AG04449 (cell line): ENCODE results near the gene STARD7.

Experiments used
- CTCF ChIA-PET: fragments of 350-600 bp; formaldehyde crosslinking; extraction: SDS; loops from one replicate; lab custom pipeline; 2021; ENCODE audit warnings: antibody characterized with exemption; lab: Yijun Ruan, JAX
- POLR2A ChIA-PET: fragments of 400-600, 350-600 bp; formaldehyde crosslinking; extraction: SDS; loops from one replicate; lab custom pipeline; 2020; ENCODE audit warnings: antibody characterized with exemption, inconsistent platforms; lab: Yijun Ruan, JAX
- DNase-seq: peaks from one replicate; pipeline ENCODE4 v3.0.0-alpha.2; 2010; ENCODE audit warnings: low read depth, low spot score
- H3K4me3 ChIP-seq: 2 replicates; pipeline ENCODE4 v1.5.1; 2011; ENCODE audit warnings: low read depth, mild to moderate bottlenecking, control low read depth, low read length
- TF ChIP-seq, protein P1 (sequence below): IDR thresholded peaks from one replicate; pipeline ENCODE4 v1.5.1; 2011; ENCODE audit warnings: mild to moderate bottlenecking, moderate library complexity, low read length, control low read depth, inconsistent platforms; ENCODE audit not compliant: insufficient read depth; ENCODE audit errors: missing control alignments

Gene STARD7

DNA sequence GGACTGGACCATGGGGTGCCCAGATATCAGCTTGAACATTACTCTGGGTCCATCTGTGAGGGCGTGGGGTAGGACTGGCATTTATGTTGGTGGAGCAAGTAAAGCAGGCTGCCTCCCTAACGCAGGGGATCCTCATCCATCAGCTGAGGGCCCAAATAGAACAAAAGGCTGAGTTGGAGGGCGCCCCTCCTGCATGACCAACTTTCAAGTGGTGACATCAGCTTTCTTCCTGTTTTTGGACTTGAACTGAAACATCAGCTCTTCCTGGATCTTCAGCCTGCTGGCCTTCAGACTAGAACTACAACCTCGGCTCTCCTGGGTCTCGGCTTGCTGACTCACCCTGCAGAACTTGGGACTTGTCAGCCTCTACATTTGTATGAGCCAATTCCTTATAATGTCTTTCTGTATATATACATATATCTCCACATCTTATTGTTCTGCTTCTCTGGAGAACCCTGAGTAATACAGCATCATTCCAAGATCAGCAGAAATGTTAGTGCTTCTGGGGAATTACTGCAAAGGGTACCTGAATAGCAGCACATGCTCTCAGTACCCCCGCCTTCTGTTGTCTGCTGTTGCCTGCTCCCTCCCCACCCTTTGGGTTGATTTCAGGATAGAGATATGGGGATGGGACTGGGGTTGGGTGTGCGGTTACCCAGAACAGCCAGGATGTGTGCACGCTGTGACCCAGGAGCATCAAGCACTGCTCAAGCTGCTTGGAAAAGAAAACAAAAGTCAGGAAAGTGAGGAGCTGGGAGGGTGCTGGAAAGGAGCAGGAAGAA lies 37.2 kb upstream of the STARD7 start:
- ChIA-PET POLR2A (no interaction called here), CTCF (interaction anchor here (0.8 to 1.6 kb wide), 5 partner anchors 15 to 107 kb away, joined by 3 to 4 read pairs (median 3); no protein-coding TSS in a partner anchor)
- TF ChIP-seq, protein P1, sequence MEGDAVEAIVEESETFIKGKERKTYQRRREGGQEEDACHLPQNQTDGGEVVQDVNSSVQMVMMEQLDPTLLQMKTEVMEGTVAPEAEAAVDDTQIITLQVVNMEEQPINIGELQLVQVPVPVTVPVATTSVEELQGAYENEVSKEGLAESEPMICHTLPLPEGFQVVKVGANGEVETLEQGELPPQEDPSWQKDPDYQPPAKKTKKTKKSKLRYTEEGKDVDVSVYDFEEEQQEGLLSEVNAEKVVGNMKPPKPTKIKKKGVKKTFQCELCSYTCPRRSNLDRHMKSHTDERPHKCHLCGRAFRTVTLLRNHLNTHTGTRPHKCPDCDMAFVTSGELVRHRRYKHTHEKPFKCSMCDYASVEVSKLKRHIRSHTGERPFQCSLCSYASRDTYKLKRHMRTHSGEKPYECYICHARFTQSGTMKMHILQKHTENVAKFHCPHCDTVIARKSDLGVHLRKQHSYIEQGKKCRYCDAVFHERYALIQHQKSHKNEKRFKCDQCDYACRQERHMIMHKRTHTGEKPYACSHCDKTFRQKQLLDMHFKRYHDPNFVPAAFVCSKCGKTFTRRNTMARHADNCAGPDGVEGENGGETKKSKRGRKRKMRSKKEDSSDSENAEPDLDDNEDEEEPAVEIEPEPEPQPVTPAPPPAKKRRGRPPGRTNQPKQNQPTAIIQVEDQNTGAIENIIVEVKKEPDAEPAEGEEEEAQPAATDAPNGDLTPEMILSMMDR: no peak
- H3K4me3 ChIP-seq: no peak overlapping the region
- no peak for DNase-seq

DNA sequence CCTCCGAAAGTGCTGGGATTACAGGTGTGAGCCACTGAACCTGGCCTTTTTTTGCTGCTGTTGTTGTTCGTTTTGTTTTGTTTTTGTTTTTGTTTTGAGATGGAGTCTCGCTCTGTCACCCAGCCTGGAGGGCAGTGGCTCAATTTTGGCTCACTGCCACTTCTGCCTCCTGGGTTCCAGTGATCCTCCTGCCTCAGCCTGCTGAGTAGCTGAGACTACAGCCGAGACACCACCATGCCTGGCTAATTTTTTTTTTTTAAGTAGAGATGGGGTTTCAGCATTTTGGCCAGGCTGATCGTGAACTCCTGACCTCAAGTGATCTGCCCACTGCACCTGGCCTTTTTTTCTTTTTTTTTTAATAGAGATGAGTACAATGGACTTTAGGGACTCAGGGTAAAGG lies 35.2 kb upstream of the STARD7 start:
- CTCF ChIA-PET: interaction anchor here (2.1 to 2.9 kb wide), 2 partner anchors 69 to 105 kb away, joined by 5 to 10 read pairs; partner anchors contain the start of gene ASTL
- TF ChIP-seq, protein P1: no peak
- H3K4me3 ChIP-seq: no peak overlapping the region
- DNase-seq: no peak
- POLR2A ChIA-PET: no interaction called here

DNA sequence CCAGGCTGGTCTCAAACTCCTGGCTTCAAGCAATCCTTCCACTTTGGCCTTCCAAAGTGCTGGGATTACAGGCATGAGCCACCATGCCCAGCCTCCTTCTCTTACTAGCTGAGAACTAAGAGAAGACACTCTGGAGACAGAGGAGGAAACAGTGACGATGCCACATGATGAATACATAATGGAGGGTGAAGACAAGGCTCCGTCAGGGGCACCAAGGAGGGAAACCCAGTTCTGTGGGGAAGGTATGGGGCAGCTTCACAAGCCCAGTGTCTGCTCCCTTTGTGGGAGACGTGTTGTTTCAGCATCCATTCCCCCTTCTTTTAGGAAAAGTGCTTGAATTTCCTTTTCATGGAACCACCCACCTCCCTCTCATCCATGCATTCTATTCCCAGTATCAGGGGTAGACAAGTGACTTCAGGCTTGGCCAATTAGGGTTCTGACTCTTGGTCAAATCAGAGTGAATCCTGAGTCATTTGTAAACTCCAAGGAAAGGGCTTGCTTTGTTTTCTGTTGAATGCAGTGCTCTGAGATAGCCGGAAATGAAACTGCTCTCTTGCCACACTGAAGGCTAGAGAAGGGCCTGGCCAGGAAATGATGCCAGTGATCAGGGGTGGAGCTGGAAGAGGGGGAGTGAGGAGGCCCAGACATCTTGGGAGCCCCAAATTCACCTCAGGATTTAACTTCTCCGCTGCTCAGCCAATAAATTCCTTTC lies 33.4 kb upstream of the STARD7 start:
- ChIA-PET CTCF (interaction anchor here (2.9 kb wide), 1 partner anchor 103 kb away, joined by 10 read pairs; the partner anchor contains the start of gene ASTL), POLR2A (no interaction called here)
- H3K4me3 ChIP-seq: no peak overlapping the region
- peak; percentile 34 for DNase-seq
- TF ChIP-seq, protein P1: no peak

DNA sequence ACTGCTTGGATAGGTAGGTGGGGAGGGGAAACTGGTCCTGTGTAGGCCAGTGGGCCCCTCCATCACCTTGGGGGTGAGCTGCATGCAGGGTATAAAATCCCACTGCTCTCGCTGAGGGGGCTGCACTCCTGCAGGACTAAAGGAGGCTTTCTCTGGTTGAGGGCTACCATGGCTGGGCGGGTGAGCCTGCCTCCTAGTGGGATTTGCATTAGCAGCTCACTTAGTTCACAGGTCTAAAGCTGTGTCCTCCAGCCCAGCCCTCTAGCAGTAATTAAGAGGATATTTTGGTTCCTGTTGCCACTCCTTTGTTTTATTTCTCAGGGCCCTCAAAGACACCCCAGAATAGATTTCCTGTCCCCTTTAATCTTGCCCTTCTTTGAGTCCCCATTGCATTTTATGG lies 32.6 kb upstream of the STARD7 start:
- ChIA-PET POLR2A (interaction anchor here (1.6 kb wide), 1 partner anchor 33 kb away, joined by 3 read pairs; the partner anchor contains the start of gene STARD7), CTCF (interaction anchor here (2.9 kb wide), 1 partner anchor 103 kb away, joined by 10 read pairs; the partner anchor contains the start of gene ASTL)
- no peak for DNase-seq
- TF ChIP-seq, protein P1: no peak
- H3K4me3 ChIP-seq: no peak overlapping the region

DNA sequence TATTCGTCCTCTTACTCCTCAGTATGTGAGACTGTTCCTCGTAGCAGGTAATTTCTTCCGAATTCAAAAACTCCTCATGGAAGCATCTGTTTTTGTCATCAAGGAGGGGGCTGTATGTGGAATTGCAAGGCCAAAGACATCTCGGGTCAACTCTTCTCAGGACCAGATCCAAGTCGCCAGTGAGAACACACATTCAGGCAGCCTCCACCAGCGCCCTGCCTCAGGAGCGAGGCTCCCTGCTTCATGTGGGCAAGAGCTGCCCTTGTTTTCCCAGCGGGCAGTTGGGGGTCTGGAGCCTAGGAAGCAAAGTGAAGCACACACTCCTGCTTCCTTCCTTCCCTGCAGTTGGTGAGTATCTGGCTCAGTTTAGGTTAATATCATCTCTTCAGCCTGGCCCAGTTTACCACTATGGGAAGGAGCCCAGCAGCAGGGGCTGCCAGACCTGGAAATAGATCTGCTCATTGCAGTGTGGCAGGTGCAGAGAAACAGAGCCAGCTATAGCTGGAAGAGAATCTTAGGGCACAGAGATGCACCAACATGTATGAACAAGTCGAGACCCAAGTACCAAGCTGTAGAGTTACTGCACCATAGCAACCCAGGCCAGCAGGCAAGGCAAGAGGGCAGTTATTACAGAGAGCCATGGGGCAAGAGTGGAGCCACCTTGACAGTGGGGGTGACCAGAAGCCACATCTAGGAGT lies 31.9 kb upstream of the STARD7 start:
- ChIA-PET CTCF (interaction anchor here (0.9 kb wide), 1 partner anchor 102 kb away, joined by 3 read pairs; the partner anchor contains the start of gene ASTL), POLR2A (interaction anchor here (1.6 kb wide), 1 partner anchor 32 kb away, joined by 3 read pairs; the partner anchor contains the start of gene STARD7)
- no peak overlapping the region for H3K4me3 ChIP-seq
- no peak for DNase-seq
- TF ChIP-seq, protein P1: no peak
